ENCODE results near the gene STK40. TPM values are rescaled to one million over a fixed set of nuclear protein-coding genes. Genes with fewer than 3 reads are reported as not detected.
A peak's percentile ranks its signal among the peaks of the same experiment; 100 is the strongest.

STK40 gene
- total and polyA plus RNA-seq, 9 of the 15 experiments (the other 6 are each of a cell fraction or from before 2014, with no cell fraction given), result 0.69 to 94.3 (median 39.1) TPM

GRCh38 chr1:36387141-36387949, 1.6 kb upstream of the STK40 start (continued):
- TF ChIP-seq RREB1 (CRISPR knock-in tag; IDR thresholded peaks at IDR 0.05) (0 out of 2 replicates have a peak, but pooled peaks have one; percentile 14), ZNF707 (CRISPR knock-in tag; conservative IDR thresholded peaks at IDR 0.05) (0 out of 2 replicates have a peak, but pooled peaks have one; percentile 19), KHSRP (IDR thresholded peaks at IDR 0.05) (peak; percentile 32; the same call in 1 of the 2 replicates), SAP30 (IDR thresholded peaks at IDR 0.05; ENCODE audit: borderline replicate concordance, insufficient read depth, low read depth, low read length, poor library complexity, severe bottlenecking) (no peak), RCOR1 (IDR thresholded peaks at IDR 0.05; ENCODE audit: borderline replicate concordance in 1 of 2, low read depth in 2 of 2, low read length in 2 of 2) (0 out of 4 replicates have a peak, but pooled peaks of 1 of the 2 experiments have one; percentile 2), GATAD2B (IDR thresholded peaks at IDR 0.05; ENCODE audit: borderline replicate concordance) (no peak), ID3 (CRISPR knock-in tag; IDR thresholded peaks at IDR 0.05) (no peak), ID3 (tag; IDR thresholded peaks at IDR 0.05) (peak; percentile 70), MYBL2 (IDR thresholded peaks at IDR 0.05; ENCODE audit: low read depth) (no peak), MYBL2 (CRISPR knock-in tag; IDR thresholded peaks at IDR 0.05; ENCODE audit: borderline replicate concordance) (no peak), TAF9B (IDR thresholded peaks at IDR 0.05; ENCODE audit: partially characterized antibody) (no peak), ZBTB2 (IDR thresholded peaks at IDR 0.05) (no peak), LEF1 (IDR thresholded peaks at IDR 0.05) (0 out of 2 replicates have a peak, but pooled peaks have one; percentile 14), MEF2D (tag; conservative IDR thresholded peaks at IDR 0.05; ENCODE audit: low read depth) (peak; percentile 66)
- TF ChIP-seq, protein P1, sequence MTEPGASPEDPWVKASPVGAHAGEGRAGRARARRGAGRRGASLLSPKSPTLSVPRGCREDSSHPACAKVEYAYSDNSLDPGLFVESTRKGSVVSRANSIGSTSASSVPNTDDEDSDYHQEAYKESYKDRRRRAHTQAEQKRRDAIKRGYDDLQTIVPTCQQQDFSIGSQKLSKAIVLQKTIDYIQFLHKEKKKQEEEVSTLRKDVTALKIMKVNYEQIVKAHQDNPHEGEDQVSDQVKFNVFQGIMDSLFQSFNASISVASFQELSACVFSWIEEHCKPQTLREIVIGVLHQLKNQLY (CRISPR knock-in tag; conservative IDR thresholded peaks at IDR 0.05), result no peak; a peak in 1 of 4 replicates
